Smooth muscle cell (in vitro differentiated cells): ENCODE measurements around the gene CUL1. TPM values are rescaled to one million over a fixed set of nuclear protein-coding genes. Genes with fewer than 3 reads are reported as not detected.

ENCODE experiments used
- DNase-seq: peaks from one replicate; lab custom pipeline; 2025; ENCODE audit not compliant: unreplicated experiment; lab: John Stamatoyannopoulos, UW
- H2AFZ ChIP-seq: fragments of 200-600 bp; sonication (generic); 2 replicates; pipeline ENCODE4 v1.6.0; 2016; ENCODE audit warnings: antibody characterized with exemption, low read depth, mild to moderate bottlenecking
- H3F3A ChIP-seq: fragments of 200-600 bp; sonication (generic); 2 replicates; pipeline ENCODE4 v1.6.0; 2017; ENCODE audit warnings: antibody characterized with exemption, low read depth
- H3K27ac ChIP-seq: fragments of 200-600 bp; sonication (generic); 2 replicates; pipeline ENCODE4 v1.5.1; 2016; ENCODE audit warnings: low read depth, mild to moderate bottlenecking
- H3K27me3 ChIP-seq: fragments of 200-600 bp; sonication (generic); 2 replicates; pipeline ENCODE4 v1.6.1; 2016; ENCODE audit warnings: low read depth, mild to moderate bottlenecking
- H3K36me3 ChIP-seq: fragments of 200-600 bp; sonication (generic); 2 replicates; pipeline ENCODE4 v1.5.1; 2016; ENCODE audit warnings: low read depth
- H3K4me1 ChIP-seq: fragments of 200-600 bp; sonication (generic); 2 replicates; pipeline ENCODE4 v1.5.1; 2016; ENCODE audit warnings: low read depth
- H3K4me2 ChIP-seq: fragments of 200-600 bp; sonication (generic); 2 replicates; pipeline ENCODE4 v1.6.0; 2016; ENCODE audit warnings: mild to moderate bottlenecking
- H3K4me3 ChIP-seq: fragments of 200-600 bp; sonication (generic); 2 replicates; pipeline ENCODE4 v1.5.1; 2016; ENCODE audit warnings: mild to moderate bottlenecking
- H3K79me2 ChIP-seq: fragments of 200-600 bp; sonication (generic); 2 replicates; pipeline ENCODE4 v1.6.0; 2016; ENCODE audit warnings: low read depth, mild to moderate bottlenecking
- H3K9ac ChIP-seq: fragments of 200-600 bp; sonication (generic); 2 replicates; pipeline ENCODE4 v1.6.0; 2016; ENCODE audit warnings: low read depth
- H3K9me3 ChIP-seq: fragments of 200-600 bp; sonication (generic); replicated peaks from 2 replicates; pipeline ENCODE4 v1.5.1; 2016; ENCODE audit warnings: low read depth
- H4K20me1 ChIP-seq: fragments of 200-600 bp; sonication (generic); 2 replicates; pipeline ENCODE4 v1.6.0; 2016; ENCODE audit warnings: low read depth
- CTCF ChIP-seq: fragments of 200-600 bp; sonication (generic); IDR thresholded peaks from 2 replicates; pipeline ENCODE4 v1.5.1; 2017; ENCODE audit warnings: borderline replicate concordance, mild to moderate bottlenecking, antibody characterized with exemption; ENCODE audit not compliant: insufficient read depth, poor library complexity, severe bottlenecking
- WGBS: methylation state at CpG from one replicate; pipeline ENCODE4 v1.1.7; 2016; ENCODE audit warnings: low lambda C conversion rate; 5-methylcytosine and 5-hydroxymethylcytosine counted together
- polyA plus RNA-seq: library from polyadenylated mRNA; unstranded; fragments of >200 nt; fragmentation: Nextera tagmentation; extraction: Ambion mirVana; gene quantifications from 2 replicates; pipeline ENCODE4 v1.2.1, GENCODE V29; 2016
- total RNA-seq: library from RNA; depleted of rRNA; stranded (reverse); fragments of >200 nt; gene quantifications from 2 replicates; pipeline ENCODE4 v1.2.3, GENCODE V29; 2014

CUL1 gene
- total and polyA plus RNA-seq, 2 experiments from 2014 or later, result 38.2 to 44.8 TPM

GRCh38 chr7:148727501-148728278 lies 29.0 kb downstream of the CUL1 start:
- H3K27ac ChIP-seq, result peak overlapping the region; percentile 62
- no peaks in the 10 kb centered on the region for H3K27me3 ChIP-seq
- no peak overlapping the region for H3K4me2 ChIP-seq
- TF ChIP-seq CTCF, result no peak
- H3F3A ChIP-seq, result no peaks in the 10 kb centered on the region
- H3K4me3 ChIP-seq, result no peak overlapping the region
- 80% methylated on average over 11 of the region's 11 CpGs for WGBS
- peaks cover 99% of the 10 kb centered on the region for H3K79me2 ChIP-seq
- no peak overlapping the region for H3K9ac ChIP-seq
- peaks cover 5% of the 10 kb centered on the region for H3K4me1 ChIP-seq
- no peaks in the 10 kb centered on the region for H3K9me3 ChIP-seq
- no peaks in the 10 kb centered on the region for H3K36me3 ChIP-seq
- no peak for DNase-seq
- no peak overlapping the region for H2AFZ ChIP-seq
- peaks cover 98% of the 10 kb centered on the region for H4K20me1 ChIP-seq

GRCh38 chr7:148729984-148730733 lies 31.5 kb downstream of the CUL1 start:
- 87% methylated on average over 12 of the region's 12 CpGs for WGBS
- Histone ChIP-seq H3F3A (no peaks in the 10 kb centered on the region), H3K27ac (peak overlapping the region; percentile 32), H4K20me1 (peaks cover 98% of the 10 kb centered on the region), H3K79me2 (peaks cover 88% of the 10 kb centered on the region), H3K9ac (no peak overlapping the region), H3K4me3 (no peak overlapping the region), H3K36me3 (no peaks in the 10 kb centered on the region), H3K9me3 (no peaks in the 10 kb centered on the region), H3K4me2 (no peak overlapping the region), H3K27me3 (no peaks in the 10 kb centered on the region), H2AFZ (no peak overlapping the region), H3K4me1 (no peaks in the 10 kb centered on the region)
- TF ChIP-seq CTCF, result no peak
- DNase-seq, result no peak

GRCh38 chr7:148732862-148733261 lies 34.2 kb downstream of the CUL1 start:
- 90% methylated on average over 3 of the region's 3 CpGs for WGBS

More at GRCh38 chr7:148732862-148733261, 34.2 kb downstream of the CUL1 start:
- peaks cover 98% of the 10 kb centered on the region for H4K20me1 ChIP-seq
- no peak for DNase-seq
- no peak overlapping the region for H2AFZ ChIP-seq
- peaks cover 80% of the 10 kb centered on the region for H3K79me2 ChIP-seq
- no peaks in the 10 kb centered on the region for H3K9me3 ChIP-seq
- no peak for TF ChIP-seq CTCF
- H3K4me3 ChIP-seq, result no peak overlapping the region
- H3K27me3 ChIP-seq, result no peaks in the 10 kb centered on the region
- no peak overlapping the region for H3K9ac ChIP-seq
- no peak overlapping the region for H3K27ac ChIP-seq
- H3F3A ChIP-seq, result no peaks in the 10 kb centered on the region
- H3K4me1 ChIP-seq, result no peaks in the 10 kb centered on the region
- H3K4me2 ChIP-seq, result no peak overlapping the region
- H3K36me3 ChIP-seq, result peaks cover 2% of the 10 kb centered on the region
